Stimulated activated CD4-positive, alpha-beta T cell treated with anti-CD3 and anti-CD28 coated beads, TNF-alpha, amount 100 ng/mL, for 24 hours (primary cell): ENCODE data around the gene SERPINC1.
A peak's percentile ranks its signal among the peaks of the same experiment; 100 is the strongest.
"Not testable (repeated sequence)": the region's sequence is repeated elsewhere in the genome, so short reads cannot be mapped to it uniquely, and the experiment has no call there.

Source experiments
- DNase-seq, 3 experiments: peaks; one replicate each; pipeline ENCODE4 v3.0.0-alpha.2; 2020; ENCODE audit warnings: low read depth in 3 of 3

Gene SERPINC1

DNA sequence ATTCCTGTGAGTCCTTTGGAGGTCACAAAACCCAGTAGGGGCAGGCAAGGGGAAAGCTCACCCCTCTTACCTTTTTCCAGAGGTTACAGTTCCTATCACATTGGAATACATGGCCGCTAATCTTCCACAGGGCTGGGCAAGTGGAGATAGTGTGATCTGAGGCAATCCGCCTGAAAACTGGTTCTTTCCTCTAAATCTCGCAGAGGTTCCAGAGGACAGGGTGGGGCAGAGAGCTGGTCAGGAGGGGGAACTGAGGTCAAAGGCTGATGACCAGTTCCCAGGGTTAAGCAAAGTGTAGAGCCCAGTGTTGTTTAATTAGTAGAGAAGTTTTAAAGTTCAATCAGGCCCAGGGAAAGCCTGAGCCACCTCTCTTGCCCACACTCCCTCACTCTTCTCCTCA lies at the start of gene SERPINC1:
SERPINC1 (minus strand) TSS at position 179 of the 400 bp plus-strand sequence; CDS start at position 111, 68 bp downstream.
- no peak for DNase-seq

DNA sequence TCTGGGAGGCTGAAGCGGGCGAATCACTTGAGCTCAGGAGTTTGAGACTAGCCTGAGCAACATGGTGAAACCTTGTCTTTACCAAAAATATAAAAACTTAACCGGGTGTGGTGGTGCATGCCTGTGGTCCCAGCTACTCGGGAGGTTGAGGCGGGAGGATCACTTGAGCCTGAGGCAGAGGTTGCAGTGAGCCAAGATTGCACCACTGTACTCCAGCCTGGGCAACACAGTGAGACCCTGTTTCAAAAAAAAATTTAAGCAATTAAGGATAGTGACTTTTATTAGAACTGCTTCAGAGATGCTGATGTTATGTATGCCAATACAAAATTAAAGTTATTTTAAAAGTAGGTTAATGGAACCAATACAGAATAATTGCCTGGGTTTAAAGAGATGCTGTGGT lies 48.8 kb upstream of the SERPINC1 start:
- DNase-seq, result not testable (repeated sequence)

DNA sequence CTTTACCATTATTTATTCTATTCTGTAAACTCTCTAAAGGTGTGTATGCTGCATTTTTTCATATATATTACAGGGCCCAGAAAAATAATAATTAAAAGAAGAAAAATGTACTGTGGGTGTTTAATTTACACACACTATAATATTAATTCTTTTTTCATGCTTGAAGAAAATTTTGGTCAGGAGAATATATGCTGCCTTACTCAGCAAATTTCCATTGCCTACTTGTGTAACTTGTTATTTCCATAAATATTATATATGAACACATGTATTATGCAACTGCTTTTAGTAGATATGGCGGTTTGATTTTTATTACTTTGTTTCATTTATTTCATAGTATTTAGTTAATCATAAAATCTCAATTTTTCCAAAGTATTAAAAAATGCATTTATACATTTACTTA lies 46.4 kb upstream of the SERPINC1 start:
- no peak for DNase-seq

DNA sequence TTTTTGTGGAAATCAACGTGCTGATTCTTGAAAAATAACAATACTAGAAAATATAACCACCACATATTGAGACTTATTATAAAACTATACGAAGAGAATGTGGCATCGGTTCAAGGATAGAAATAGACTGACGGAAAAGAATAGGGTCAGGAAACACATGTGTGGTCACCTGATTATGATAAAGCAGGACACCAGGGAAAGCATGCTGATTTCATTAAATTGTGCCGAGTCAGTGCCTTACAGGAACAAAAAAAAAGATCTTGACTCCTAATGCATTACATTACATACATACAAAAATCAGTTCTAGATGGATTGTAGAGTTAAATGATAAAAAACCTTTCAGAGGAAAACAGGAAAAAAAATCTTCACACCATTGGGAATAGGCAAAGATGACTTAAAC lies 43.5 kb upstream of the SERPINC1 start:
- DNase-seq, result no peak

DNA sequence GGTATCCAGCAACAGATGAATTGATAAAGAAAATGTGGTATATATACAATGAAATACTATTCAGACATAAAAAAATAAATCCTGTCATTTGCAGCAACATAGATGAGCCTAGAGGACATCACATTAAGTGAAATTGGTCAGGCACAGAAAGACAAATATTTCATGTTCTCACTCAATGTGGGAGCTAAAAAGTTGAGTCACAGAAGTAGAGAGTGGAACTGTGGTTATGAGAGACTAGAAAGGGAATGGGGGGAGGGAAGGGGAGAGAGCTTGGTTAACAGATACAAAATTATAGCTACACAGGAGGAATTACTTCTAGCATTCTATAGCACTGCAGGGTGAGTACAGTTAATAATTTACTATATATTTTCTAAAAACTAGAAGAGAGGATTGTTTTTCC lies 37.1 kb upstream of the SERPINC1 start:
- DNase-seq, result no peak

DNA sequence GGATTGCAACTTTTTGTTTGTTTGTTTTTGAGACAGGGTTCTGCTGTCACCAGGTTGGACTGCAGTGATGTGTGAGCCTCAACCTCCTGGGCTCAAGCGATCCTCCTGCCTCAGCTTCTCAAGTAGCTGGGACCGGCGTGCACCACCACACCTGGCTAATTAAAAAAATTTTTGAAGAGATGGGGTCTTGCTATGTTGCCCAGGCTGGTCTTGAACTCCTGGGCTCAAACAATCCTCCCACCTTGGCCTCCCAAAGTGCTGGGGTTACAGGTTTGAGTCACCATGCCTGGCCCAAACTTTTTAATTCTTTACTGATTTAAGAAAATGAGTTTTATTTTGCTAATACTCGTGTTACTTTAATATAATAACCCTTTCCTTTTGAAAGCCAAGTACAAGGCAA lies 31.5 kb upstream of the SERPINC1 start:
- DNase-seq, result no peak

DNA sequence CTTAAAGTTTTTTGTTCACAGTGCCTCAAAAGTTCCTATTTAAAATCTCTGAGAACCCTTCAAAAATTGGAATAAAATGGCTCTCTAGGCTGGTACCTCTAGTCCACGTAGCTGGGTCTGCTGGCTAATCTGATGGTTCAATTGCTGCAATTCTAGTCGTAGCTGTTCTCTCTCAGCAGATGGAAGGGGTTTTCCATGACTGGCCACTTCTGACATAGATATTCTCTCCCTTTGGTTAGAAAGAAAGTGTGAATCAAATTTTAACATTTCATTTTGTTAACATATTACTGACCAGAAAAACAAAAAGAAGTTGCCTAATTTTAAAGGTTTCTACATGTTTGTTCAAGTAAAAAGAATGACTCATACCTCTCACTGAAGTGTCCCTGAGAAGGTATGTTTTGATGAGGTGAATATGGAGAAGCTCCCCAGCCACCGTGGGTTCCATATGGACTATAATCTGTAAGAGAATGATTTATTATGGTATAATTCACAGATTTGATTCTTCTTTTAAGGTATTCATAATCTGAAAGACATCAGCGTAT lies 29.3 kb upstream of the SERPINC1 start:
- DNase-seq, result no peak

DNA sequence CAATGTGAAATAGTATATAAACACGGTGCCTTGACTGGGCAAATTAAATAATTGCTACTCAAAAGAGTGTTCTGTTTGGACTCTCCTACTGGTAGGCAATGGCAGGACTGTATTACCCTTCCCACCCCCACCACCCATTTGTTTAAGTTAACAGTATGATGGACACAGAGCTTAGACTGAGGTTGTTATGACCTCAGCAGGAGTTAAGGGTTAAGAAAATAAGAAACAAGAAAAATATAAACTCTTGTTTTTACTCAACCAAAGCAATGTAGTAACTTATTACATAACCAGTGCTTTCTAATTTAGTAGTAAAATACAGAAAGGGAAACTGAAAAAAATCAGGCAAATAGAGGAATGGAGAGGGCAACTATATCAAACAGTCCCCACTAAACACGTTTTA lies 19.9 kb upstream of the SERPINC1 start:
- no peak for DNase-seq

DNA sequence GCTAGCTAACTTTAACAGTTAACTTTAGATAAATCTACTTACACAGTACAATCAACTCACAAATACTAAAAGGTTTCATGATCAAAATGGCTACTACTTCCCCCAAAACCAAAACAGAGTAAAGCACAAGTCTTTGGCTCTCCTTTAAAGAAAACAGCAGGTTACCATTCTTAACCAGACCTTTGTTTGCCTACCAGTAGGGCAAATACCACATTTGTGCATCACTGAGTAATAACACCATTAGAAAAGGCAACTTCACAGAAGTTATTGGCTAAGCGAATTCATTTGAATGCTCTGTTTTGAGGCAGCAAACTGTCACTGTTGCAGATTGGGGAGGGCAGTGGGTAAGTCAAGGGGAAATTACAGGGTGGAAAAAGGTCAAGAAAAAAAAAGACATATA lies 17.3 kb upstream of the SERPINC1 start:
- no peak for DNase-seq

DNA sequence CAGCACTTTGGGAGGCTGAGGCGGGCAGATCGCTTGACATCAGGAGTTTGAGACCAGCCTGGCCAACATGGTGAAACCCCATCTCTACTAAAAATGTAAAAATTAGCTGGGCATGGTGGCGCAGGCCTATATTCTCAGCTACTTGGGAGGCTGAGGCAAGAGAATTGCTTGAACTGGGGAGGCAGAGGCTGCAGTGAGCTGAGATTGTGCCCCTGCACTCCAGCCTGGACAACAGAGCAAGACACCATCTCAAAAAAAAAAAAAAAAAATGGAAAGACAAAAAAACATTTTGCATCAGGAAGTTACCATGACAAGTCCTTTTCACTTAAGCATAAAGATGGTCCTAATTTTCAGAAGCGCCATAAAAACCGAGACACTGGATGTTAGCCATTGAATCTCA lies 13.4 kb upstream of the SERPINC1 start:
- DNase-seq, result not testable (repeated sequence)

DNA sequence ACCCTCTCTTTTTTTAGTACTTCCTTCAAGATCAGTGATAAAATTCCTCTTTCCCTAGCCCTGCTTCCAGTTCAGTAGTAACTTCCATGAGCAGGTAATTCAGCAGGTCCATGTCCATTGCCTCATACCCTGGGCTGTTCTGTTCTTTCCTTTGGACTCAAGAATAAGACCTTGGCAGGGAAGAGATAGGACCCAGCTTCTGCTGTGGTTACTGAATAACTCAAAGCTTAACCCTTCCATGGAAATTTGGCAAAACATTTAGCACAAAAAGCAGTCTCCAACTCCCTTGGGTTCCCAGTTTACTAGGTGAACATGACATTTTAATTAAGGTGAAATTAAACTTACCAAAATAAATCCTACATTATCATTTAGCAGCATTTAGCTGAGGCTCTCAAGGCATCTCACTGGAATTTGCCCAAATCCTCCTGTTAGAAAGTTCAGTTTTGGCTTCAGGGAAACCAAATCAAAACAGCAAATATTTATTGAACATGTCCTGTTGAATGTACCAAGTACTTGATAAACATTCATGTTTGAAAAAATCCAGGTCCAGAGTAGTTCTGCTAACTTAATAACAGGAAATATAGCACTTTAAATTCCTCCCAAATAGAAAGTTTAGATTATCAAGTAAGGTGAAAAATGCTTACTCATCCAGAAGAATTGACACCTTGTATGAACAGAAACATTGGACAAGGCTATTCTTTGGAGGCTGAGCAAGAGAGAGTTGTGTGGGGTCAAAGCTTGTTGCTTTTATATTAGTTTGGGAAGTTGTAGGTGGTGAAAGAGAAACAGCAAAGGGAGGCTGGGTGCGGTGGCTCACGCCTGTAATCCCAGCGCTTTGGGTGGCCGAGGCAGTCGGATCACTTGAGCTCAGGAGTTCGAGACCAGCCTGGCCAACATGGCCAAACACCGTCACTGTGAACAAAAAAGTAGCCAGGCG lies 8.4 kb upstream of the SERPINC1 start:
- DNase-seq, result no peak

DNA sequence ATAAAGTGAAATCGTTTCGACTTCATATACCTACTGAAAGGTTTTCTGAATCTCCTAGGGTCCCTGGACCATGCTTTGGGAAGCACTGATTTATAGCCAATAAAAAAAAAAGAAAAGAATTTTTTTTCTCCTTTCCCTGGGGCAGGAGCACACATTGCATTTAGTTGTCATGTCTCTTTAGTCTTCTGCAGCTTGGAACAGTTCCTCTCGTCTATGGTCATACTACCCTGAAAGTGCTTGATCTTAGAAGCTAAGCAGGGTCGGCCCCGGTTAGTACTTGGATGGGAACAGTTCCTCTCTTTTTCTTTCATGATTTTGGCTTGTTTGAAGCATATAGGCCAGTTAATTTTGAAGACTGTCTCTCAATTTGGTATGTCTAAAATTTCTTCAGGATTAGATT lies 3.7 kb upstream of the SERPINC1 start:
- no peak for DNase-seq

DNA sequence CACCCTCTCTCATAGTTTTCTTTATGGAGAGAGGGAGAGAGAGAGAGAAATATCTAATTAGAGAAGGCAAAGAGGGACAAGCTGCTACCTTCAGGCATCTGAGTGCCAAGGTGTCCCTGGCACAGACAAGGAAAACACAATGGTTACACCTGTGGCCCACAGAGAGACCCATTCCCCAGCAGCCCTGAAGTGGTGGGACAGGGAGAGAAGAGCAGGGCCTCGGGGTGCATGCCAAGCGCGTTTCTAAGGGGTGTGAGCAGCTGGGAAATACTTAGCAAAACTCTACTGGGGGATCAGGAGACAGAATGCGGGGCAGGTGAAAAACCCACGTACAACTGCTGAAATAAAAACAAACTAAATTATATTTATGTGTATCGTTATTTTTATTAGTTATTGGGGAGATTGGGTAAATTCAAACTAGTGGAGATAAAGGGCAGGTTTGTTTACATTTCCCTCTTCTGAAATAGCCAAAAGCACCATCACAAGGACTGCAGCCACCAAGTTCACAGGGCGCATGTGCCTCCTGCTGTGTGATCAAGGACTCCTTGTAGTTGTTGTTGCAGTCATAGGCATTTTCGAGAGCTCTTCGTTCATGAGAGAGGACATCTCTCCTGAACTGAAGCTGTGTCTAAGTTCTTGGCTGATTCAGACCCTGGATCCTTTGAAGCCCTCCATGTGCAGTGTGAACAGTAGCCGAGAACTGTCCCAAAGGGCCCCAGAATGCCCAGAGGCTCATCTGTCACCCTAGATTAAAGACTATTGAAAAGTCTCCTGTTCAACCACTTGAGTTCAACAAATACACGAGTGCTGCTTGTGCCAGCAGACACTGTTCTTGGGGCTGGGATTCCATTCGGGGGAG lies 737 bp upstream of the SERPINC1 start:
- no peak for DNase-seq

DNA sequence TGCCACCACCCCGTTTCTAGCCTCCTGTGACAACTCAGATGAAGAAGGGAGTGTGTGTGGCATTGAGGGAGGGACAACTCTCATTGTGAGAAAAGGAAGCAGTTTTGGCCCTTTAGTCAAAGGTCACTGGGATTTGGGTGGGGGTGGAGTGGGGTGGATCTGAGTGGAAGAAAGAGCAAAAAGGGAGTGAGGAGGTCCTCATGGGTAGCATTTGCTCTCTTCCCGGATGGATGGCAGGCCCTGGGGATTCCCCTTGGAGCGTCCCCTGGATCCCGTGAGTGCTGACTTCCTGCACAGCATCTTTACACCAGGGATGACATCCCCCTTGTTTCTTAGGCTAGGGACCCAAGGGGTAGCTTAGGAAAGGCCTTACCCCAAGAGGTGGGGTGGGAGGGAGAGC lies 460 bp downstream of the SERPINC1 start:
- DNase-seq, result no peak

DNA sequence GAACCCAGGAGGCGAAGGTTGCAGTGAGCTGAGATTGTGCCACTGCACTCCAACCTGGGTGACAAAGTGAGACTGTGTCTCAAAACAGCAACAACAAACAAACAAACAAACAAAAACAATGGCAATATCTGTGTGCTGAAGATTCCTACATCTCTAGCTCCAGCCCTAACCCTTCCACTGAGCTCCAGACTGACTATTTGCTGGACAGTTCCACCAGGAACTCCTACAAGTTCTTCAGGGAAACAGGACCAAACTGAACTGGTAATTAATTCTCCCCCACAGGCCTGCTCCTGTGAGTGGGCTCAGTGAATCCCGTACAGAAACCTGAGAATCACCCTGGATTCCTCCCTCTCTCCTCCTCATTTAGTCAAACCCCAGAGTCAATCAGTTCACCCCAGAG lies 1.5 kb downstream of the SERPINC1 start:
- DNase-seq, result no peak

DNA sequence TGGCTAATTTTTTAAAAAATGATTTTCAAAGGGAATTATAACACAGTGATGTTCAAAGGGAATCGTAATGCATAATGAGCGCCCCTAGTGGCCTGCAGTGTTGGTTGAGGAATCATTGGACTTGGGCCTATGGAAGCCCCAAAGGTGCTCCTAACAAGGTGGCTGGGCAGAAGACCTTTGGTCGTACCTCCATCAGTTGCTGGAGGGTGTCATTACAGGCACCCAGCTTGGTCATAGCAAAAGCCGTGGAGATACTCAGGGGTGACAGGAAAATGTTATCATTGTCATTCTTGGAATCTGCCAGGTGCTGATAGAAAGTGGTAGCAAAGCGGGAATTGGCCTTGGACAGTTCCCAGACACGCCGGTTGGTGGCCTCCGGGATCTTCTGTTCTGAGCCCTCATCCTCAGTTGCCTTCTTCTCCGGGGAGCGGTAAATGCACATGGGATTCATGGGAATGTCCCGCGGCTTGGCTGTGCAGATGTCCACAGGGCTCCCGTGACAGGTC lies 2.7 kb downstream of the SERPINC1 start:
- peak in 2 of 3 experiments; percentile 5 to 31 for DNase-seq

DNA sequence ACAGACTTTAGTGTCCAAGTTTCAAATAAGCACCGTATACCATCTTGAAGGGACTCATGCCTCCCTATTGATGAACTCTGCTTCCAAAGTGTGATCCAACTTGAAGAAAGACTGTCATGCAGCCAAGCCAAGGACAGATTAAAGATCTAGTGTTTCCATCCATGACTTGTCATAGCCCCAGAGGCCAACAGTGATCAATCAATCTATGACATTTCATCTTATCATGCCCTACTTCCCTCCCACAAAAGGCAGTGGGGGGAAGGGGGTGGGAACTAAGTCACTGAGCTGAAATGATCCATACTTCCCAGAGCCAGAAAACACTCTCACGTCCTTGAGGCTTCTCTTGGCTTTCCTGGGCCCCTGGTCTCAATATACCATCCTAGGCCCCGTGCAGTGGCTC lies 4.0 kb downstream of the SERPINC1 start:
- no peak for DNase-seq

DNA sequence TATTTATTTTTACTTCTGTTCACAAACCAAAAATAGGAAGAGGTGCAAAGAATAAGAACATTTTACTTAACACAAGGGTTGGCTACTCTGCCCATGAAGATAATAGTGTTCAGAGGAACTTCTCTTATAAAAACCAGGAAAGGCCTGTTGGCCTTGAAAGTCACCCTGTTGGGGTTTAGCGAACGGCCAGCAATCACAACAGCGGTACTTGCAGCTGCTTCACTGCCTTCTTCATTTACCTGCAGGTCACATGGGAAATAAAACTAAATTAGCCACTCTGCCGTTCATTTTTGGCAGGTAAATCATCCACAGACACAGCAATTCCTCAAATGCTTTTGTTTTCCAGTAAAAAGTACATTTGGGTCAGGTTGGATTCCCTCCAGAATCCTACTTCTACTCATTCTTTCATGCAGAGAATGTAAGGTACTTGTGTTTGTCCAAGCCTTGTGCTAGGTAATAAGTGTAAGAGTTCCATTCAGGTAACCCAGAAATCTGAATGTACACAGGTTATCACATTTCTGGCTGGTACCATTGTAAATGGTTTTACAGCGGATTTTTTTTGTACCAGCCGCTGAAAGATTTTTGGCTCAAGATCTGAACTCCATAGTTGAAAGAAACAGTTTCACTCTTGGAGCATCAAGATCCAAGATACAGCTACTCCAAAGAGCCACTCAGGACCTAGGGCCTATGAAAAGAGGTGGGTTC lies 13.1 kb downstream of the SERPINC1 start:
- DNase-seq, result no peak

DNA sequence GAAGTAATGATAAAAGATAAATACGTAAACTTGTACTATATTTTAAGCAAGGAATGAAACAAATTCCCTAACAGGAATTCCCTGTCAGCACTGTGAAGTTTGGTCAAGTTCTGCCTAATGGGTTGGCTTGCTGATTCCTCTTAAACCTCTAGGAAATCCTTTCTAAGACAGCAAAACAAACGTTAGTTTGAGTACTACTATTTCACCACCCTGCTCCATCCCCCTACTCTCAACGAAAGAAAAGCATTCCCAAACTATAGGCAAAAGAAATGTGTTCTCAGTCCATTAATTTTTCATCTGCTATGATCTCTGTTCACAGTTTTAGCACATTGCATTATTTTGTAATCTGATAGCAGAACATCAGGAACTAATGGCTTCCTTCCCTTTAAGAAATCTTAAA lies 16.1 kb downstream of the SERPINC1 start:
- no peak for DNase-seq

DNA sequence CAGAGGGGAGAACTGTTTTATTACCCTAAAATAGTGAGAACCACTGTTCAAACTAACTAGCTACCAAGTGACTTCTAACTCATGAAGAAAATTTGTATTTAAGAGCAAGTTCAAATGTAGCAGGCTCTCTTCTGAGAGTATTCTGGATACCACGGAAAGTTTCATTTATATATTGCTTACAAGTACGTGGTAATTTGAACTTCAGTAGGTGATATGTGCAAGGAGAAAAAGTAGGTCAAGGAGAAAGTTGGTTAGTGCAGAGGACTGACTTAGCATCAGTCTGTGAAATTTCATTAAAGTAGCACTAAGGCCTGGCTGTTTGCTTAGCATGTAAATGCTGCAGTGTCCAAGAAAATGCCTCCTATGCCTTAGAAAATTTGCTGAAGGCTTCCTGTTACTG lies 16.7 kb downstream of the SERPINC1 start:
- no peak for DNase-seq

DNA sequence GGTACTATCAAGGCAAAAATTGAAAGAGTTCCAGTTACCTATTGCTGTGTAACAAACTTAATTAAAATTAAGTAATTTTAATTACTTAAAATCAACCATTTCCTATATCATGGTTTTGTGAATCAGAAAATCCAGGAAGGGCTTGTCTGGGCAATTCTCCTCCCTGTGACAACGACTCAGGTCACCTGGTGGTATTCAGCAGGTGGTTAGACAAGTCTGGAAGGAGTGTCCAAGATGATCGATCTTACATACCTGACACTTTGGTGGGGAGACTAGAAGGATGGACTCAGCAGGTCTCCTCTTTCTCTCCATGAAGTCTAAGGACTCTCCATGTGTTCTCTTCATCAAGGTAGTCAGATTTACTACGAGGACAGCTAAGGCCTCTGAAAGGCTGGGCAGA lies 22.9 kb downstream of the SERPINC1 start:
- no peak for DNase-seq

DNA sequence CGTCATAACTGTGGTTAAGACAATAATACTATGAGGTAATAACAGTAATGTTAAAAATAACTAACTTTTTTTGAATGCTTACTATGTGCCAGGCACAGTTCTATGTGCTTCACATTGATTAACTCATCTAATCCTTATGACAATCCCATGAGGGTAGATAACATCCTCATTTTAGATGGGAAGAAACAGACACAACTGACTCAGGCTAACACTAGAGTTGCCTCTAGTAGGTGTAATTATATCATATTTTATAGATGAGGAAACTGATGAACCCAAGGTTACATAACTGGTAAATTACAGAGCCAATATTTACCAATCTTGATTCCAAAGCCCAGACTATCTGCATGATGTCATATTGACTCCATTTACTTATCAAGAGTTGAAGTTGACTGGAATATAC lies 23.5 kb downstream of the SERPINC1 start:
- no peak for DNase-seq
